PC-9 (cell line): ENCODE results near the gene EVC2. TPM values are rescaled to one million over a fixed set of nuclear protein-coding genes. Genes with fewer than 3 reads are reported as not detected.

Experiments used
- BruUV-seq: library from RNA; stranded (reverse); fragments of 400-500 nt; replicated peaks from 2 replicates; lab custom pipeline; 2021; lab: Mats Ljungman, UMichigan
- CTCF ChIA-PET: fragments of 300-600 bp; sonication (Branson Sonifier 250); formaldehyde crosslinking; loops from one replicate; lab custom pipeline; 2022; ENCODE audit warnings: antibody characterized with exemption; lab: Charles Lee
- POLR2A ChIA-PET: fragments of 300-600 bp; sonication (Branson Sonifier 250); formaldehyde crosslinking; loops from one replicate; lab custom pipeline; 2022; ENCODE audit warnings: antibody characterized with exemption; ENCODE audit not compliant: unreplicated experiment; lab: Charles Lee
- DNase-seq, 2 experiments: peaks; one replicate each; pipeline versions ENCODE4 v3.0.0 to v3.0.0-alpha.2; 2015 to 2022; ENCODE audit warnings: mixed read lengths in 1 of 2
- H2AFZ ChIP-seq: fragments of 200-600 bp; sonication (generic); 2 replicates; pipeline ENCODE4 v1.8.1; 2017; ENCODE audit warnings: antibody characterized with exemption
- H3F3A ChIP-seq: fragments of 200-600 bp; sonication (generic); 2 replicates; pipeline ENCODE4 v1.8.1; 2017; ENCODE audit warnings: antibody characterized with exemption, mild to moderate bottlenecking, low read depth; ENCODE audit not compliant: insufficient read depth
- H3K27ac ChIP-seq: fragments of 200-600 bp; sonication (generic); 2 replicates; pipeline ENCODE4 v1.6.1; 2016; ENCODE audit warnings: mixed run types
- H3K27me3 ChIP-seq: fragments of 200-600 bp; sonication (generic); 2 replicates; pipeline ENCODE4 v1.6.1; 2016; ENCODE audit warnings: low read depth, mixed run types; ENCODE audit not compliant: insufficient read depth
- H3K36me3 ChIP-seq: fragments of 200-600 bp; sonication (generic); 2 replicates; pipeline ENCODE4 v1.6.1; 2016; ENCODE audit warnings: low read depth, mixed run types
- H3K4me1 ChIP-seq: fragments of 200-600 bp; sonication (generic); replicated peaks from 2 replicates; pipeline ENCODE4 v1.6.1; 2016; ENCODE audit warnings: mixed run types; ENCODE audit not compliant: insufficient read depth
- H3K4me2 ChIP-seq: fragments of 200-600 bp; sonication (generic); 2 replicates; pipeline ENCODE4 v1.6.1; 2017; ENCODE audit warnings: mixed run types
- H3K4me3 ChIP-seq: fragments of 200-600 bp; sonication (generic); 2 replicates; pipeline ENCODE4 v1.6.1; 2016; ENCODE audit warnings: mixed run types
- H3K79me2 ChIP-seq: fragments of 200-600 bp; sonication (generic); 2 replicates; pipeline ENCODE4 v1.6.1; 2017; ENCODE audit warnings: low read depth, mixed run types
- H3K9me2 ChIP-seq: fragments of 200-600 bp; sonication (generic); 2 replicates; pipeline ENCODE4 v1.8.1; 2017; ENCODE audit warnings: mild to moderate bottlenecking; ENCODE audit not compliant: insufficient read depth
- H3K9me3 ChIP-seq: fragments of 200-600 bp; sonication (generic); 2 replicates; pipeline ENCODE4 v1.8.1; 2016; ENCODE audit warnings: low read depth; ENCODE audit not compliant: insufficient read depth
- H4K20me1 ChIP-seq: fragments of 200-600 bp; sonication (generic); 2 replicates; pipeline ENCODE4 v1.8.1; 2017; ENCODE audit not compliant: insufficient read depth
- CTCF ChIP-seq: fragments of 200-600 bp; sonication (generic); conservative IDR thresholded peaks from 2 replicates; pipeline ENCODE4 v1.6.1; 2017; ENCODE audit warnings: mixed run types, antibody characterized with exemption, mild to moderate bottlenecking, moderate library complexity
- EZH2 ChIP-seq: fragments of 200-600 bp; sonication (generic); IDR thresholded peaks from 2 replicates; pipeline ENCODE4 v1.8.0; 2017; ENCODE audit warnings: antibody characterized with exemption, low read depth
- intact Hi-C: fragments of 100-400 bp; cut with micrococcal nuclease; formaldehyde crosslinking; loops from one replicate; pipeline ENCODE4 v1.10.0; 2022; ENCODE audit not compliant: unreplicated experiment
- total RNA-seq: library from RNA; stranded (reverse); gene quantifications from 2 replicates; pipeline ENCODE4 v1.2.3, GENCODE V29; 2021

The EVC2 gene
- total RNA-seq, 1 experiment from 2014 or later: 1.4 TPM

DNA sequence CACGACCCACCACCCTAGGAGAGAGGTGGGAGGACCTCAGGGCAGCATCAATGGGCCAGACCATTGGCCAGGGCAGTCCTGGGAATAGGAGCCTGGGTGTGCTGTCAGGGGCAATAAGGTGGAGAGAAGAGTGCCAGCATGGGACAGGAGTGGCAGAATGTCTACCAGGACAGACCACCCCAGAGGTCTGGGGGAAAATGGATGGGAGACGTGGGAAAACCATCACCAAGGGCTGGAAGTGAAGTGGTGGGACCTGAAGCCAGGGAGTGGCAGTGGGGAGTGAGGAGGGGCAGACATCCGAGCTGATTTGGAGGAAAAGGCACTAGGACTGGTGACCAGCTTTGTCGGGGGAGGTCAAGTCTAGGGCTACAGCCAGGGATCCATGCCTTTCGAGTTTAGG is 993 bp downstream of the EVC2 start:
- H3K4me2 ChIP-seq: no peak overlapping the region

GRCh38 chr4:5706486-5707290 is 1.7 kb downstream of the EVC2 start:
- H3K36me3 ChIP-seq: no peaks in the 10 kb centered on the region
- H2AFZ ChIP-seq: no peak overlapping the region
- H3K9me2 ChIP-seq: no peaks in the 10 kb centered on the region
- no peaks in the 10 kb centered on the region for H3K9me3 ChIP-seq
- intact Hi-C loops: no loop called here
- peaks cover 3% of the 10 kb centered on the region; the same call in 1 of the 2 replicates for H3F3A ChIP-seq
- no peak overlapping the region for H3K4me2 ChIP-seq
- no peak for DNase-seq
- CTCF ChIA-PET: no interaction called here
- TF ChIP-seq CTCF (no peak), EZH2 (no peak)
- no peak overlapping the region for H3K4me3 ChIP-seq
- H3K4me1 ChIP-seq: 0 out of 2 replicates have a peak, but pooled peaks cover under 1% of the 10 kb centered on the region
- BruUV-seq: no TSS peak
- H3K79me2 ChIP-seq: no peaks in the 10 kb centered on the region
- no peak overlapping the region for H3K27ac ChIP-seq
- H3K27me3 ChIP-seq: no peaks in the 10 kb centered on the region
- POLR2A ChIA-PET: no interaction called here
- H4K20me1 ChIP-seq: no peaks in the 10 kb centered on the region

More for the DNA sequence above, 993 bp downstream of the EVC2 start:
- 0 out of 2 replicates have a peak, but pooled peaks cover 6% of the 10 kb centered on the region for H3K79me2 ChIP-seq
- no peaks in the 10 kb centered on the region for H3K9me2 ChIP-seq
- intact Hi-C loops: no loop called here
- no peaks in the 10 kb centered on the region for H3K9me3 ChIP-seq
- H3K27ac ChIP-seq: no peak overlapping the region
- CTCF ChIA-PET: no interaction called here
- H4K20me1 ChIP-seq: no peaks in the 10 kb centered on the region
- POLR2A ChIA-PET: no interaction called here
- H2AFZ ChIP-seq: no peak overlapping the region
- DNase-seq: no peak
- TF ChIP-seq EZH2 (no peak), CTCF (no peak)
- BruUV-seq: no TSS peak
- peaks cover 3% of the 10 kb centered on the region; the same call in 1 of the 2 replicates for H3F3A ChIP-seq
- H3K4me1 ChIP-seq: 0 out of 2 replicates have a peak, but pooled peaks cover 3% of the 10 kb centered on the region
- H3K36me3 ChIP-seq: no peaks in the 10 kb centered on the region
- H3K27me3 ChIP-seq: no peaks in the 10 kb centered on the region
- H3K4me3 ChIP-seq: no peak overlapping the region

DNA sequence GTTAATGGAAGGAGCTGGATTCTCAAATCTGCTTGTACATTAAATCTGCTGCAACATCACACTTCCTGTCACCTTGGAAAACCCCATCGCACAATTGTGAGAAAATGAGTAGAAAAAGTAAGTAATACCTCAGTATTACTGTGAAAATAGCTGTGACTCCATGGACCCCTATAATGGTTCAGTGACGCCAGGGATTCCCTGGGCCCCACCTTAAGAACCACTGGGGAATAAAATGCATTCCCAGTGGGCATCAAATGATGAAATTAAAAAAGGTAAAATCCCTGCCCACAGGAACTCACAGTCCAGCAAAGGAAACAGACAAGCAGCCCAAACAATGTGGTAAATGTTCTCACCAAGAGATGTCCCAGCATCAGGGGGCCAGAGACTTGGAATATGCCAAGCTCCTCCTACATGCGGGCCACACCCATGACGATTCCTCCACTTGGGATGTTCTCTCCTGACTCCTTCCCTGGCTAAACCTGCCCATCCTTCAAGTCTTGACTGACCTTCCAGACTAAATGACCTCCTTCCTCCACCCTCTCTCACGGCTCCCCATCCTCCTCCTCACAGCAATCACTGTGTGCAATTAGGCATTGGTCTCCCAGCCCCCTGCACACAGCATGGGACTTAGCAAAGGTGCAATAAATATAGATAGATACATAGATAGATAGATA is 2.6 kb downstream of the EVC2 start:
- H3K4me2 ChIP-seq: no peak overlapping the region
- ChIA-PET POLR2A (no interaction called here), CTCF (no interaction called here)
- H3K4me1 ChIP-seq: no peaks in the 10 kb centered on the region
- intact Hi-C loops: no loop called here
- TF ChIP-seq CTCF (no peak), EZH2 (no peak)
- no peaks in the 10 kb centered on the region for H3K9me3 ChIP-seq
- H3F3A ChIP-seq: peaks cover 3% of the 10 kb centered on the region; the same call in 1 of the 2 replicates
- no peaks in the 10 kb centered on the region for H4K20me1 ChIP-seq
- no peak overlapping the region for H2AFZ ChIP-seq
- H3K4me3 ChIP-seq: no peak overlapping the region
- BruUV-seq: no TSS peak
- no peaks in the 10 kb centered on the region for H3K9me2 ChIP-seq
- no peaks in the 10 kb centered on the region for H3K27me3 ChIP-seq
- no peak overlapping the region for H3K27ac ChIP-seq
- H3K36me3 ChIP-seq: no peaks in the 10 kb centered on the region
- DNase-seq: no peak
- H3K79me2 ChIP-seq: no peaks in the 10 kb centered on the region
